ENCODE results near the gene GPBAR1.

The GPBAR1 gene

DNA sequence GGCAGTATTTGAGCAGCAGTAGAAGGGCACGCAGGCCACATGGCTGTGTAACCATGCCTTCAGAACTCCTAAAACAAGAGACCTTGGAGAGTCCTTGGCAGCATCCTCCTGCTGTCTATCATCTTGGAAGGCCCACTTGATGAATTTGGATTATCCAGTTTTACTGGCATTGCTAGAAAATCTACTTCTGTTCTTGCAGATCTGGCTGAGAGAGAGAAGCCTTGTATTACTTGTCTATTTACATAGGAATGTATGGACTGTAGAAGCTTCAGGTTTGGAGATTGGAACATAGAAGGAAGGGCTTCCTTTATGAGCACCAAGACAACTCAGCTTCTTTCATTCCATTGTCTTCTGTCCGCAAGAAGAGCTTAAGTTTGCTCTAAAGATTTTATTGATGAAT is 16.1 kb upstream of the GPBAR1 start:
- DNase-seq, result no peak

DNA sequence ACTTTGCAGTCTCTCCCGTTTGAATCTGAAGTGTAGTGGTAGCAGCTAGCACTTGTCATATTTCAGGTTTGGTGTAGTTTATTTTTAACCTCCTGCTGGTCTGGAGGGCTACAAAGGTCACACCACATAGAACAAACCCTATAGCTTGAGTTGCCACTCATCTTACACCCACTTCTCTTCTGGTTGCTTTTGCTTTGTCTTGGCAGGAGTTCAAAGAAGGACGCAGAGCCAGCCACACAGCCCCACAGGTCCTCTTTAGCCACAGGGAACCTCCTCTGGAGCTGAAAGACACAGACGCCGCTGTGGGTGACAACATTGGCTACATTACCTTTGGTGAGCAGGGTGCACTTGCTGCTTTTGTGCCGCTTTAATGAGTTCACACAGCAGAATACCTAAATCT is 15.6 kb upstream of the GPBAR1 start:
- DNase-seq, result no peak

DNA sequence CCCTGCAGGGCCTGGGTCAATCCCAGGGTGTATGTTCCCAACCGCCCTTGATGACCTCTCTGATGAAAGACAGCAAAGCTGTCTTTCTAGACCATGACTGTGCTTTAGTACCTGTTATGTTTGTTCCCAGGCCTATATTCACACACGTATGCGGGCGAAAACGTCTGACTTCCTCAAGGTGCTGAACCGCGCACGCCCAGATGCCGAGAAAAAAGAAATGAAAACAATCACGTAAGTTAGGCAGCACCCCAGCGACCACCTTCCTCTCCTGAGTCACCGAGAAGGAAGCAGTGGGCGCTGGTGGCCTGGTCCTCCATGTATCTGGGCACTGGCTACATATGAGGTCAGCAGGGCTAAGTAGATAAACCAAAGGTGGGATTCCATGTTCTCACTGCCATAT is 11.1 kb upstream of the GPBAR1 start:
- no peak for DNase-seq

DNA sequence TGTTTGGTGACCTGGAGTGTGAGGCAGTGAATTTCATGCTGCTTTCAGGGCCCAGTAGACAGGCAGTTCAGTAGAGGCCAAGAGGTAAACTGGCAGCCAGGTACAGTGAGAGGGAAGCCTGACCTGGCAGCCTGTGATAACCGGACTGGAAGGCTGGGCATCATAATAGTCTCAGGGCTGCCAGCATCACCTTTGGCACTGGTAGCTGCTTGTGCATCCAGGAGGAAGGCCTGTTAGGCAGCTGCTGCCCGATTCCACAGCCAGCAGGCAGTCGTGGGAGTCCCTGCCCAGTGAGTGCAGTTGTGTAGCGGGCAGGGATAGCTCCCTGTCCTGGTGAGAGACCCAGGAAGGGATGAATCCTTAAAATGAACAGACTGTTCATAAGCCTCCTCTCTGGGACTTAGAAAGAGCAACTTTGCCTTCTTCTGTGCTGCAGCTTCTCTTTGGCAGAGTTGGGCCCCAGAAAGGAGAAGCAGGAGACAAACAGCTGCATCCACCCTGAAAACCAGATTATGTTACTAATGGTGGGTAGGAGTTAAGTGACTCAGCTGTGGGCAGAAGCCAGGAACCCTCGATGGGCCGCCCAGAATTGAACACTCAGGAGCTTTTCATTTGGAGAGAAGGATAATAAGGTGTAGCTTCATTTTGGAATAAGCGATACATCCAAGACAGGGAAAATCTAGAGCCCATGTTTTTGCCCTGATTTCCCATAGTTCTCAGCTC is 8.1 kb upstream of the GPBAR1 start:
- no peak for DNase-seq

DNA sequence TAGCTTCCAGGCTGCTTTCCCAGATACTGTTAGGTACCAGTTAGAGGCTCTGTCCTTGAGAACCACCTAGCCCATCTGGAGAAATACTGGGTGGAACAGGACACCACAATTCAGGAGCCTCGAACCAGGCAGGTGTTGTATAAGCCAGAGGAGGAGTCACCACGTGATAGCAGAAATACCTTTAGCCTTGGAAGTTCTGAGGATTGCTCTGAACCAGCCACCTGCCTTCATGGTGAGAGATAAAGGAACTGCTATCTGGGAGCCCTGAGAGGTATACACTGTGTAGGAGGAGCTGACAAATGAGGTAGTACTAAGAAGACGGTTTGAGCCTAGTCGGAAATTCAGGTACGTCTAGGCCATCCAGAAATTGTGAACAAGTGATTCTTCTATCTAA is 7.6 kb upstream of the GPBAR1 start:
- no peak for DNase-seq

DNA sequence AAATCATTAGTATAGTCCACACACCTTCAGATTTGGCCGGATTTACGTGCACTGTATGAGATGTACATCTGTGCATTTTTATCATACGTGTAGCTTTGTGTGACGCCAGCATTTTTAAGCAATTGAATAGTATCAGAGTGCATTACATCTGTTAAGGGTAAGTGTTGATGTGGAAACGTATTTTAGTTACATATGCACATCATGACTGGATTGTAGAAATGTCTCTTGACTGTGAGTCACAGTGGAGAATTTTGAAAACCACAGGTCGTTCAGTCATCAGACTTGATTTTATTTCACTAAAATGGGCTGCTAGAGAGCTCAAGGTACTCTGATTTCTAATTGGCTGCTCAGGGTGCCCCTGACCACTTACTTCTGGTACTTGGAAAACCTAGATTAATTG is 5.4 kb upstream of the GPBAR1 start:
- DNase-seq, result no peak

DNA sequence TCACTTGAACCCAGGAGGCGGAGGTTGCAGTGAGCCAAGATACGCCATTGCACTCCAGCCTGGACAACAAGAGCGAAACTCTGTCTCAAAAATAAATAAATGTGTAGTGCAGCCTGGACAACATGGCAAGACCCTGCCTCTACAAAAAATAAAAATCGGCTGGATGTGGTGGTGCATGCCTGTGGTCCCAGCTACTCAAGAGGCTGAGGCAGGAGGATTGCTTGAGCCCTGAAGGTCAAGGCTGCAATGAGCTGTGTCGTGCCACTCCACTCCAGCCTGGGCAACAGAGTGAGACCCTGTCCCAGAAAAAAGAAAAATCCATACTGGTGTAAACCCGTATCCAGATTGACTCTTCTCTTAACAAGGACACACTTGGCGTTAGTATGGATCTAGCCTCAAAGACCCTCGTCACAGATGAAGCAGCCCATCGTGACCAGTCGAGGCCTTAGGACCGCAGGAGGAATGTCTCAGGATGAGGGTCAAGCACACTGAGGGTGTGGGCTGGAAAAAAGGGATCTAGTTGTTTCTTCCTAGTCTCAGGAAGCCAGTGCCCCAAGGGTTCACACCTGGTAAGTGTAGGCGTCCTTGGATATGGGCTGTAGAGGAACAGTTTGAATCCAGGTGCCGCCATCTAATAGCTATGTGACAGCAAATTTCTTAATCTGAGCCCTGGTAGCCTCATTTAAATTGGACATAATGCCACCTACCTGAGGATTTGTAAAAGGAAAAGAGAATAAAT is 4.0 kb upstream of the GPBAR1 start:
- no peak for DNase-seq

DNA sequence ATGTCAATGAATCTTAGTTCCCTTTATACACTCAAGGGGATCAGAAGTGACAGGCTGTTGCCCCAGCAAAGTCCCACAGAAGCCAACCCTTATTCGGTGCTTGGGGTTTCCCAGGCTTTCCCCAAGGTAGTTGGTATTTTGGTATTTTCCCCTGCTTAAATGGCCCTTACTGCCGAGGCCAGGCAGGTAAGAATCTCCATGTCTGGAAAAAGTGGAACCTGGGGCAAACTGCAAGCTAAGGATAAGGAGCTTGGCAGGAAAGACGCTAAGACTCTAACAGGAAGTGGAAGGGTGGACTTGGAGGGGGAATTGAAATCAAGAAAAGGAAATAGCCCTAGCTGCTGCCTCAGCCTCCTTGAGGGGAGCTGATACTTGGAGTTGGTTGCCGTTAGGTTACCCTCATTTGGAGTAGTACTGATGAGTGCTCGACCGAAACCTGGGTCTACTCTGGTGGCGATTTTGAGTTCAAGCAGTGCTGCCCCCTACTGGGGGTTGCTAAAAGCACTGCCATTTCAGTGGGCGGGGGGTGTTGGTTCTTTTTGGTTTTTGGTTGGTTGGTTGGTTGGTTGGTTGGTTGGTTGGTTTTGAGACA is 3.3 kb upstream of the GPBAR1 start:
- no peak for DNase-seq

DNA sequence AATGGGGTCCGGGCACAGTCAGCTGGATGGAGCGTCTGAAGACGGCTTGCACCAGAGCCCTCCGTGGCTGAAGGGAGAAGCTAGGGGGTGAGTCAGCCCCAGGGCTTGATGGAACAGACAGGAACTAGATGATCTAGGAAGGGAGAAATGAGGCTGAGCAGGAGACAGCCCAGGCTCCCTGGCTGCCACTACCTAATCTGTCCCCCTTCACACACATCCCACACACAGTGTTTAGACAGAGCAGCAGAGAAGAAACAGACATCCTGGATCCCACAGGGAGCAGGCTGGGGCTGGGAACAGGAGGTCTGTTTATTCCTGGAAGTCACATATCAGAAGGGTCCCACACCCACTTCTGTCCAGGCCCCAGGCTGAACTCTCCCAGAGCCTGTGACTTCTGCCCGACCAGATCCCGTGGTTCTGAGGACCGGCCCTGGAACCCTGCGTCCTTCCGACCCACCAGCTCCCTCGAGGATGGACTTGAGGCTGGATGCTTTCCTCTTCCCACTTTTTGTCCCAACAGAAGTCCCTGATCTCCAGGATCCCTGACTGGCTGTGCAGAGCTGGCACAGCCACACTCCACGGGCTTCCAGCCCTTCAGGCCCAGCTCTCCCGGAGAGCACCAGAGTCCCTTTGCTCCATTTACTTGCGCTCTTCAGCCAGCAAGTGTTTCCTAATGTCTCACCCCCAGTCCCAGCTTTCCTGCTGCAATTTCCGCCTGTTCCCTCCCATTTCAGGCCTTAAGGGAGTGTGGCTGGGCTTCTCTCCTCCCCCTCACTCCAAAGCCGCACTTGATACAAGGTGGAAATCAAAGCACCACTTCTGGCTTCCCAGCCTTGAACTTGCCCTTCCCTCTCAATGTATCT is 1.5 kb upstream of the GPBAR1 start:
- DNase-seq, result no peak

DNA sequence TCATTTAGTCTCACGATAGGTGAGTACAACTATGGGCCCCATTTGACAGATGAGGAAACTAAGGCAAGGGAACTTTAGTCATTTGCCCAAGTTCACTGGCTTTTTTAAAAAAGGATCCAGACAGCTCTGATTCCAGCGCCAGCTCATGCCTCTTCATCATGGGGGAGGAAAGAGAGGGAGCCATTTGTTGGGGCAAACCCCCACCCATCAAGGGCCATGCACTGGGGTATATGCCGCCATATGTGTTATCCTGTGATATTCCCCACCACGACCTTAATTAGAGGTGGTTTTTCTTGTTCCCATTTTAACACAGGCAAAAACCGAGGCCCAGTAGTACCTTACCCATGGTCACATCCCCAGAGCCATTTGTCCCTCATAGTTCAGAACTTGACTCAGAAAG is 649 bp upstream of the GPBAR1 start:
- no peak for DNase-seq

DNA sequence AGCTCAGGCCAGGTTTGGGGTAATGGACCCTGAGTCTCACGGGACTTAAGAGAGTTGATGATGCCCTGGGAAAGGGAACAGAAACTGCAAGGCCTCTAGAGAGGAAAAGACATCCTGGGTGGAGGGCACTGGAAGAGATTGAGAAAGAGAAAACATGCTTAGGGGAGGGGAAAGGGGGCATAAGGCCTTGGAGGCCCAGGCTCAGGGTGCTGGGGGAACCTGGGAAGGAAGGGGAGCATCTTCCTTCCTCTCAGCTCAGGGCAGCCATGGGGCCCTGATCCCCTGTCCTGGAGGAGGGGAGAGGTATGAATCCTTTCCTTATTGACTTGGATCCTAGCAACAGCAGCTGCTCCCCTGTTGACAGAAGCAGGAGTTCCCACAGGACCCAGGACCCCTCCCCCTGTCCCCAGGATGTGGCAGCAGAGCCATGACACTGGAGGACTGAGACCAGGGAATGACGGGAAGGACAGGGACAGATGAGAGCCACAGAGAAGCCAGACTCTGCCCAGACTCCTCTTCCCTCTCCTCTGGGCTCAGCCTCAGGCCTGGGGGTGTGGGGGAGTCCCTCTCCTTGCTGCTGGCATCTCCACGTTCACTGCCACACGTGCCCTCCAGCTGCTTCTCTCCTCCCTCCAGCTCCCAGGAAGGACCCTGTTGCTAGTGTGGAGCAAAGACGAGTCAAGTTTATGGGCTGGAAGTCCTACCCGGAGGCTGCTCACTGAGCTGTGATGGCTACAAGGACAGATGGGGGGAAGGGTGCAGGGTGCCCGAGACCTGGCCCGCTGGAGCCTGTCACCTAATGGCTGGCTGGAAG is 815 bp downstream of the GPBAR1 start:
- no peak for DNase-seq

DNA sequence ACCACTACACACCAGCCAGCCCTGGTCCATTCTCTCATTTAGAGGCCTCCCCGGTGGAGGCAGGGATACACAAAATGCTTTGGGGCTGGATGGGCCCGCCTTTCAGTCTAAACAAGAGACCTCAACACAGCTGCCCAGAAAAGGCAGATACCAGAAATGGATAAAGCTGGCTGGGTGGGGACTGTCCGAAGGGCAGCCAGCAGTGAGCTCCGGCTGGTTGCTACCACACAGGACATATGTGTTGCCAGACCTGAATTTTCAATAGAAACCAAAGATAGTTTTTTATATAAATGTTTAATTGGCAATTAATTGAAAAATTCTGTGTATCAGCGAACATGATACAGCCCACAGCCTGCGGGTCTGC is 1.4 kb downstream of the GPBAR1 start:
- no peak for DNase-seq

DNA sequence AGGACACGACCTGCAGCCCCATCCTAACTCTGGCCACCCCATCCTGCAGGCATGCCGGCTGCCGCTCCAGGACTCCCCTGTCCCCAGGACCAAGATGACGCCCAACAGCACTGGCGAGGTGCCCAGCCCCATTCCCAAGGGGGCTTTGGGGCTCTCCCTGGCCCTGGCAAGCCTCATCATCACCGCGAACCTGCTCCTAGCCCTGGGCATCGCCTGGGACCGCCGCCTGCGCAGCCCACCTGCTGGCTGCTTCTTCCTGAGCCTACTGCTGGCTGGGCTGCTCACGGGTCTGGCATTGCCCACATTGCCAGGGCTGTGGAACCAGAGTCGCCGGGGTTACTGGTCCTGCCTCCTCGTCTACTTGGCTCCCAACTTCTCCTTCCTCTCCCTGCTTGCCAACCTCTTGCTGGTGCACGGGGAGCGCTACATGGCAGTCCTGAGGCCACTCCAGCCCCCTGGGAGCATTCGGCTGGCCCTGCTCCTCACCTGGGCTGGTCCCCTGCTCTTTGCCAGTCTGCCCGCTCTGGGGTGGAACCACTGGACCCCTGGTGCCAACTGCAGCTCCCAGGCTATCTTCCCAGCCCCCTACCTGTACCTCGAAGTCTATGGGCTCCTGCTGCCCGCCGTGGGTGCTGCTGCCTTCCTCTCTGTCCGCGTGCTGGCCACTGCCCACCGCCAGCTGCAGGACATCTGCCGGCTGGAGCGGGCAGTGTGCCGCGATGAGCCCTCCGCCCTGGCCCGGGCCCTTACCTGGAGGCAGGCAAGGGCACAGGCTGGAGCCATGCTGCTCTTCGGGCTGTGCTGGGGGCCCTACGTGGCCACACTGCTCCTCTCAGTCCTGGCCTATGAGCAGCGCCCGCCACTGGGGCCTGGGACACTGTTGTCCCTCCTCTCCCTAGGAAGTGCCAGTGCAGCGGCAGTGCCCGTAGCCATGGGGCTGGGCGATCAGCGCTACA is 2.1 kb downstream of the GPBAR1 start:
- DNase-seq, result no peak

DNA sequence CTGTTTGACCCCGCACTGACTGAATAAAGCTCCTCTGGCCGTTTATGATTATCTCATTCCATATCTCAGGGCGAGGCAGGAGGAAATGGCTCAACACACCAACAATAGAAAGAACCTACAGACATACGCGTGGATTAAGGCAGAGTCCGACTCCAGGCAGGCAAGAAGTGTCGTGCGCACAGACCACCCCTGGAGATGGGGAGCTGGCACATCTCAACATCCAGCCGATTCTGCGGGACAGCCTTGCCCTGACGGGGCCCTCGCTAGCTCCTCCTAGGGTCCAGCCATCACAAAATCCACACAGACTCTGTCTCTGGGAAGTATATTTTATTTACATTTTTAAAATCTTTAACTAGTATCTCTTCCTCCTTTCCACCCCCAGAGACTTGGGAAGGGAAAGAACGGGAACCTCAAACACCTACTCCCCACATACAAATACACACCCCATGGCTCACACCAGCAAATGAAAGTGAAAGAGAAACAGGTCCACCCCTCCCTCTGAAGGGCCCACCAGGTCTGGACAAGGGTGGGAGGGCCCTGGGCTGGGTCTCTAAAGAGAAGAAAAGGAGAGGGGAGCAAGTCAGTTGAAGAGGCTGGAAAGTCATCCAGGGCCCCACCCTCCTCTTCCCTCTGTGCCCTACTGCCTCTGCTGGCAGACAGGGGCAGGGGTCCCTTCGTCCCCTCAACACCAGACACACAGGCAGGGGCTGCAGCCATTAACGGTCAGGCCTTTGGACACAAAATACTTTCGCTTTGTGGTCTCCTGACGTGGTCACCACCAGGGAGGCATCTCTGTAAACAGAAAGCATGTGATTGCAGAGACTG is 3.2 kb downstream of the GPBAR1 start:
- DNase-seq, result no peak

DNA sequence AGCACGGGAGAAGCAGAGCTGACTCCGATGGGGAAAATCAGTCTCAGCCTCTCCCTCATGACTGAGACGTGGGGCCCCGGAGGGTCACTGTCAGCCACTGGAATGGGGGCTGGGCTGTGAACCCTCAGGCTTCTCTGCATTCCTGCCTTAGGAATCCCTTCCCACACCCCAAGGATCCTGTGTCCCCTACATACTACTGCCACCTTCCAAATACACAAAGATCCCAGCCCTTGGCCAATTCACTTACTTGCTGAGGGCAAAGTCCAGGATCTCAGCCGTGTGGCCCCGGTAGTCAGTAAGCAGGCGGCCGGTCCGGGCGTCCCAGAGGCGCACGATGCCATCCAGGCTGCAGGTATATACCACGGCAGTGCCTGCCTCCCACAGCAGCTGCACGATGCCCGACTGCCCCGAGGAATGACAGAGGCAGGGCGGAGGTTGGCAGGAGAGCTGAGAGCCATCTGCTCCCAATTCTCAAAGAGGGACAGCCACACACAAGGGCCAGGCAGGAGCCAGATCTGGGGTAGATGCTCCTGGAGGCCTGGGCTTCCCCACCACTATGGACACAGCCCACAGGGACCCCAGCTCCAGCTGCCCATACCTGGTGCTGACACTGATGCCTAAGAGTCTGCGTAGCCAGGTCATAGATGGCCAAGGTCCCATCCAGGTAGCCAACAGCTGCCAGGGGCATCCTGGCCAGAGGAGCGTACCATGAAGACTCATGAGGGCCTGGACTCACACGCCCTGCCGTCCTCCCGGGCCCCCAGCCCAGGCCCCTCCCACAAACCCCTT is 4.2 kb downstream of the GPBAR1 start:
- no peak for DNase-seq

DNA sequence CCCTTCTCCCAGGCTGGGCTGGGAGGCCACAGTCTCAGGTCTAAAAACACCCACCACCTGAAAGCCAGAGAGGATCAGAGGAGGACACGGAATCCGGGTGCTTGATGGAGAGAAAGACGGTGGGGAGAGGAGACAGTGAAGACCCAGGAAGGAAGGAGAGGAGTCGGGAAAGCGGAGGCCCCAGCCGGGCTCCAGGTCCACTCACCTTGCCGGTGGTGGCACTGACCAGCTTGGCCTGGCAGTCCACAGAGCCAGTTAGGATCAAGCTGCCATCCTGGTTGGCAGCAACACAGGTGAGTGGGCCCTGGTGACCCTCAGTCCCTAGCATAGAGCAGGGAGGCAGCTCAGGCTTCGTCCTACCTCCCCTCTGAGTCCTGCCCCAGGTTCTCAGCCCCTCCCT is 4.8 kb downstream of the GPBAR1 start:
- DNase-seq, result no peak

DNA sequence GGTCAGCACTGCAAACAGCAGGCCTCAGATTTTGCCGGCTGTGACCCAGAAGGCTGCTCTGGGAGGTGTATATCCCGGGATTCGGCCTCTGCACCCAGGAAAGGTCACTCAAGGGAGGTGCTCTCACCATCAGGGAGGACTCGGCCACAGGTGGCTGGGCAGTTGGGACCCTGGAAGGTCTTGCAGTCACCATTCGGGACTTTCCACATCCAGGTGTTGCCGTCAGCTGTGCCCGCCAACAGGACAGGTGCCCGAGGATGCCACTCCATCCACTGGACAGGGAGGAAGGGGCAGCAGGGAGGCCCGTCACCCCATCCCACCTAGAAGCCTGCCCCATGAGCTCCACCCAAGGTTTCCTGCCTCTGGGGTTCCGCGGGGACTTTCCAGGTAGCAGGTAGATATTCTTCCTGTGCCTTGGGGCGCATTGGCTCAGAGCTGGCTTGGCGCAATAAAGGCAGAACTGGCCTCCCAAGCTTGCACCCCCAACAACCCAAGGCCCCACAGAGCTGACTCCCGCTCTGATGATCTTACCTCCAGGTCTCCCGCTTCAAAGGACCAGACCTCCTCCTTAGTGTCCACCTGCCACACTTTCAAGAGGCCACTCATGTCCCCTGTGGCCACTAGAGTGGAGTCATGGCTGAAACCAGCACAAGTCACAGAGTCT is 5.6 kb downstream of the GPBAR1 start:
- DNase-seq, result no peak

DNA sequence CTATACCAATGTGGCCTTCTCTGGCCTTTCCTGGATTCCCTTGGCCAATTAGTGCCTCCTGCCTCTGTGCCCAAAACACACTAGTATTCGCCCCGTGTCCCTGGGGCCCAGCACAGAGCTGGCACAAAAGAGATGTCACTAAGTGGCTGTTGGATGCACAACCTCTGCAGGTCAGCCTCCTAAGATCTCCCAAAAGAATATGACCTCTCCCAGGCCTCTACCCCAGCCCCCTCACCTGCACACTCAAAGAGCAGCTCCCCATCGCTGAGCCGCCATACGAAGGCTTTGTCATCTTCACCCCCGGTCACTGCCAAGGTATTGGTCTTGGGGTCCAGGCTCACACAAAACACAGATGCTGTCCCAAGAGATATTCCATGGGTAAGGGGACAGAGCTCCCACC is 6.4 kb downstream of the GPBAR1 start:
- no peak for DNase-seq
